ENCODE results near the gene UGGT2. TPM values are rescaled to one million over a fixed set of nuclear protein-coding genes. Genes with fewer than 3 reads are reported as not detected.

Gene UGGT2
- total RNA-seq, 3 donors from 2014 or later, result 16.6 to 25.5 (median 17.4) TPM

DNA sequence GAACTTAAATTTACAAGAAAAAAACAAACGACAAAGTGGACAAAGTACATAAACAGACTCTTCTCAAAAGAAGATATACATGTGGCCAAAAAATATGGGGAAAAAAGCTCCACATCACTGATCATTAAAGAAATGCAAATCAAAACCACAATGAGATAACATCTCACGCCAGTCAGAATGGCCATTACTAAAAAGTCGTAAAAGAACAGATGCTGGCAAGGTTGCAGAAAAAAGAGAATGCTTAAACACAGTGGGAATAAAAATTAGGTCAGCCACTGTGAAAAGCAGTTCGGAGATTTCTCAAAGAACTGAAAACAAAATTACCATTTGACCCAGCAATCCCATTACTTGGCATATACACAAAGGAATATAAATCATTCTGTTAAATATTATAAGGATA is 132.7 kb downstream of the UGGT2 start:
- intact Hi-C loops (cut with DNase I, micrococcal nuclease), result no loop called here
- TF ChIP-seq, protein P1, sequence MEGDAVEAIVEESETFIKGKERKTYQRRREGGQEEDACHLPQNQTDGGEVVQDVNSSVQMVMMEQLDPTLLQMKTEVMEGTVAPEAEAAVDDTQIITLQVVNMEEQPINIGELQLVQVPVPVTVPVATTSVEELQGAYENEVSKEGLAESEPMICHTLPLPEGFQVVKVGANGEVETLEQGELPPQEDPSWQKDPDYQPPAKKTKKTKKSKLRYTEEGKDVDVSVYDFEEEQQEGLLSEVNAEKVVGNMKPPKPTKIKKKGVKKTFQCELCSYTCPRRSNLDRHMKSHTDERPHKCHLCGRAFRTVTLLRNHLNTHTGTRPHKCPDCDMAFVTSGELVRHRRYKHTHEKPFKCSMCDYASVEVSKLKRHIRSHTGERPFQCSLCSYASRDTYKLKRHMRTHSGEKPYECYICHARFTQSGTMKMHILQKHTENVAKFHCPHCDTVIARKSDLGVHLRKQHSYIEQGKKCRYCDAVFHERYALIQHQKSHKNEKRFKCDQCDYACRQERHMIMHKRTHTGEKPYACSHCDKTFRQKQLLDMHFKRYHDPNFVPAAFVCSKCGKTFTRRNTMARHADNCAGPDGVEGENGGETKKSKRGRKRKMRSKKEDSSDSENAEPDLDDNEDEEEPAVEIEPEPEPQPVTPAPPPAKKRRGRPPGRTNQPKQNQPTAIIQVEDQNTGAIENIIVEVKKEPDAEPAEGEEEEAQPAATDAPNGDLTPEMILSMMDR (IDR thresholded peaks at IDR 0.05), result no peak
- DNase-seq (no peak), ATAC-seq (no peak)
- H3K36me3 ChIP-seq (ENCODE audit: low read depth), result no peaks in the 10 kb centered on the region
- no peaks in the 10 kb centered on the region for H3K4me1 ChIP-seq (ENCODE audit: low read depth)
- H3K9me3 ChIP-seq, result no peaks in the 10 kb centered on the region
- H3K4me3 ChIP-seq, result no peak overlapping the region

DNA sequence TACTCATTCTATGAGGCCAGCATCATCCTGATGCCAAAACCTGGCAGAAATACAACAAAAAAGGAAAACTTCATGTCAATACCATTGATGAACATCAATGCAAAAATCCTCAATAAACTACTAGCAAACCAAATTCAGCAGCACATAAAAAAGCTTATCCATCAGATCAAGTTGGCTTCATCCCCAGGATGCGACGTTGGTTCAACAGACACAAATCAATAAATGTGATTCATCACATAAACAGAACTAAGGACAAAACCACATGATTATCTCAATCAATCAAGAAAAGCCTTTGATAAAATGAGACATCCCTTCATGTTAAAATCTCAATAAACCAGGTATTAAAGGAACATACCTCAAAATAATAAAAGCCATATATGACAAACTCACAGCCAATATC is 134.3 kb downstream of the UGGT2 start:
- DNase-seq (no peak), ATAC-seq (no peak)
- Histone ChIP-seq H3K9me3 (no peaks in the 10 kb centered on the region), H3K4me1 (ENCODE audit: low read depth) (no peaks in the 10 kb centered on the region), H3K36me3 (ENCODE audit: low read depth) (no peaks in the 10 kb centered on the region), H3K4me3 (no peak overlapping the region)
- TF ChIP-seq, protein P1 (IDR thresholded peaks at IDR 0.05), result no peak
- intact Hi-C loops (cut with DNase I, micrococcal nuclease), result no loop called here

DNA sequence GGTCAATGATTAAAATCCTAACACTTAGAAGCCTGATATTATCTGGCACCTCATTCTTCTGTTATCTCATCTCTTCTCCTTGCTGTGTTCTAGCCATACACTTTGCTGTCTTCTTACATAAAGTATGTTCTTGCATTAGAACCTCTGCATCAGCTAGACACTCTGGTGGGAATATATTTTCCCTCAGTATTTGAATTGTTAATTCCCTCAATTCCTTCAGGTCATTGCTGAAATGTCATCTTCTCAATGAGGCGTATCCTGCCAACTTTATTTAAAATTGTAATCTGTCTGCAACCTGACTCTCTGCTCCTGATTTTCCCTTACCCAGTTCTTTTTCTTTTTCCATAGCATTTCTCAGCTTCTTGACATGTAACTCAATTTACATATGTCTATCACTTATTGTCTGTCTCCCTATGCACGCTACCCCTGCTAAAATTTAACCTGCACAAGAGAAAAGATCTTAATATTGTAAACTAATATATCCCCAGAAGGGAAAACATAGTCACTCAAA is 138.2 kb downstream of the UGGT2 start:
- DNase-seq (no peak), ATAC-seq (no peak)
- TF ChIP-seq, protein P1 (IDR thresholded peaks at IDR 0.05), result no peak
- no peak overlapping the region for H3K4me3 ChIP-seq
- H3K36me3 ChIP-seq (ENCODE audit: low read depth), result no peaks in the 10 kb centered on the region
- intact Hi-C loops (cut with DNase I, micrococcal nuclease), result no loop called here
- H3K9me3 ChIP-seq, result peaks cover 5% of the 10 kb centered on the region
- H3K4me1 ChIP-seq (ENCODE audit: low read depth), result no peaks in the 10 kb centered on the region

DNA sequence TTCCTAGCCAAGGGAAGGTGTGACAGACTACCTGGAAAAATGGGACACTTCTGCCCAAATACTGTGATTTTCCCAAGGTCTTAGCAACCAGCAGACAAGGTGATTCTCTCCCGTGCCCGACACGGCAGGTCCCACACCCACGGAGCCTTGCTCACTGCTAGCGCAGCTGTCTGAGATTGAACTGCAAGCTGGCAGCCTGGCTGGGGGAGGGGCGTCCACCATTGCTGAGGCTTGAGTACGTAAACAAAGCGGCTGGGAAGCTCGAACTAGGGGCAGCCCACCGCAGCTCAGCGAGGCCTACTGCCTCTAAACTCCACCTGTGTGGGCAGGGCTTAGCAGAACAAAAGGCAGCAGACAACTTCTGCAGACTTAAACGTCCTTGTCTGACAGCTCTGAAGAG is 146.2 kb downstream of the UGGT2 start:
- peaks cover 9% of the 10 kb centered on the region for H3K9me3 ChIP-seq
- ATAC-seq (no peak), DNase-seq (no peak)
- no peaks in the 10 kb centered on the region for H3K36me3 ChIP-seq (ENCODE audit: low read depth)
- TF ChIP-seq, protein P1 (IDR thresholded peaks at IDR 0.05), result no peak
- H3K4me1 ChIP-seq (ENCODE audit: low read depth), result no peaks in the 10 kb centered on the region
- intact Hi-C loops (cut with DNase I, micrococcal nuclease), result no loop called here
- no peak overlapping the region for H3K4me3 ChIP-seq

GRCh38 chr13:95903569-95903968 is 149.6 kb downstream of the UGGT2 start:
- intact Hi-C loops (cut with DNase I, micrococcal nuclease), result no loop called here
- ATAC-seq, result no peak

More at GRCh38 chr13:95903569-95903968, 149.6 kb downstream of the UGGT2 start:
- Histone ChIP-seq H3K9me3 (no peaks in the 10 kb centered on the region), H3K4me3 (no peak overlapping the region), H3K36me3 (ENCODE audit: low read depth) (no peaks in the 10 kb centered on the region), H3K4me1 (ENCODE audit: low read depth) (no peaks in the 10 kb centered on the region)
- TF ChIP-seq, protein P1 (IDR thresholded peaks at IDR 0.05), result no peak
- no peak for DNase-seq

Data from mucosa of descending colon (tissue), 3 donors.